Panc1 (cell line): ENCODE results near the gene CYP2A6. TPM values are rescaled to one million over a fixed set of nuclear protein-coding genes. Genes with fewer than 3 reads are reported as not detected.
"Not testable (repeated sequence)": the region's sequence is repeated elsewhere in the genome, so short reads cannot be mapped to it uniquely, and the experiment has no call there.

ENCODE experiments used
- ATAC-seq: fragments of 200-7000 bp; cut with Tn5 transposase; 2 replicates; pipeline ENCODE4 v1.9.1; 2020; ENCODE audit warnings: mild to moderate bottlenecking, moderate library complexity
- BruUV-seq: library from RNA; stranded (reverse); fragments of 400-500 nt; replicated peaks from 2 replicates; lab custom pipeline; 2021; lab: Mats Ljungman, UMichigan
- CTCF ChIA-PET: fragments of 300-600 bp; sonication (Branson Sonifier 250); formaldehyde crosslinking; loops from one replicate; lab custom pipeline; 2022; ENCODE audit warnings: antibody characterized with exemption; lab: Charles Lee
- POLR2A ChIA-PET: fragments of 300-600 bp; sonication (Branson Sonifier 250); formaldehyde crosslinking; loops from one replicate; lab custom pipeline; 2022; ENCODE audit warnings: antibody characterized with exemption; lab: Charles Lee
- DNase-seq: peaks from one replicate; pipeline ENCODE4 v3.0.0-alpha.2; 2010; ENCODE audit warnings: low read depth, low spot score
- H3K27ac ChIP-seq: 2 replicates; pipeline ENCODE4 v1.5.1; 2011; ENCODE audit warnings: mild to moderate bottlenecking, low read length, inconsistent platforms
- H3K27me3 ChIP-seq: fragments of 200-500 bp; sonication (Bioruptor generic); 2 replicates; pipeline ENCODE4 v1.6.0; 2014; ENCODE audit warnings: low read length, inconsistent platforms; ENCODE audit not compliant: control insufficient read depth, insufficient read depth
- H3K36me3 ChIP-seq: fragments of 200-500 bp; sonication (Bioruptor generic); 2 replicates; pipeline ENCODE4 v1.5.1; 2014; ENCODE audit warnings: inconsistent platforms, mild to moderate bottlenecking, low read length, moderate library complexity; ENCODE audit not compliant: control insufficient read depth, insufficient read depth
- H3K4me1 ChIP-seq: 2 replicates; pipeline ENCODE4 v1.5.1; 2011; ENCODE audit warnings: inconsistent platforms, mild to moderate bottlenecking, low read length, moderate library complexity; ENCODE audit not compliant: control insufficient read depth, insufficient read depth
- H3K4me3 ChIP-seq, 2 experiments: 2 replicates each; pipeline ENCODE4 v1.5.1; 2011 to 2012; ENCODE audit warnings: low read depth in 2 of 2, low read length in 2 of 2, mild to moderate bottlenecking in 2 of 2, inconsistent platforms in 1 of 2, moderate library complexity in 1 of 2
- H3K9me3 ChIP-seq: fragments of 200-500 bp; sonication (Bioruptor generic); 2 replicates; pipeline ENCODE4 v1.5.1; 2014; ENCODE audit warnings: low read depth, mild to moderate bottlenecking, inconsistent platforms, low read length, moderate library complexity; ENCODE audit not compliant: control insufficient read depth, insufficient read depth
- CTCF ChIP-seq: fragments of 450-650 bp; IDR thresholded peaks from 2 replicates; pipeline ENCODE4 v1.5.1; 2017; ENCODE audit warnings: mild to moderate bottlenecking
- POLR2AphosphoS5 ChIP-seq: IDR thresholded peaks from 2 replicates; pipeline ENCODE4 v1.6.1; 2012; ENCODE audit warnings: mild to moderate bottlenecking, low read depth, low read length, moderate library complexity
- REST ChIP-seq, 2 experiments: IDR thresholded peaks; 2 replicates each; pipeline ENCODE4 v1.6.1; 2011 to 2012; ENCODE audit warnings: low read depth in 2 of 2, control low read depth in 1 of 2, low read length in 1 of 2, mild to moderate bottlenecking in 1 of 2, moderate library complexity in 1 of 2; ENCODE audit not compliant: insufficient read depth in 1 of 2
- SIN3A ChIP-seq: IDR thresholded peaks from 2 replicates; pipeline ENCODE4 v1.6.1; 2012; ENCODE audit warnings: low read depth, mild to moderate bottlenecking, low read length, moderate library complexity, borderline replicate concordance; ENCODE audit not compliant: insufficient read depth
- TCF7L2 ChIP-seq: IDR thresholded peaks from 2 replicates; pipeline ENCODE4 v1.6.1; 2011; ENCODE audit warnings: mild to moderate bottlenecking, low read depth, low read length, inconsistent platforms
- in situ Hi-C: cut with HindIII; loops from 2 replicates; pipeline ENCODE4 v1.10.0; 2016; ENCODE audit warnings: low sequenced_read_pairs, low pct_unique_long_range_greater_than_20kb
- intact Hi-C: fragments of 100-400 bp; cut with micrococcal nuclease; formaldehyde crosslinking; loops from one replicate; pipeline ENCODE4 v1.10.0; 2022; ENCODE audit not compliant: unreplicated experiment
- total RNA-seq: library from RNA; stranded (reverse); gene quantifications from one replicate; pipeline ENCODE4 v1.2.1, GENCODE V29; 2021; ENCODE audit not compliant: unreplicated experiment

The CYP2A6 gene
- total RNA-seq, 1 experiment from 2014 or later, result 0.41 TPM

- no peak overlapping the region; the same call in 1 of the 2 replicates for H3K27ac ChIP-seq
- ChIA-PET POLR2A (interaction anchor here (0.8 kb wide), 1 partner anchor 176 kb away, joined by 6 read pairs; no protein-coding TSS in a partner anchor), CTCF (no interaction called here)
- no peaks in the 10 kb centered on the region for H3K27me3 ChIP-seq
- H3K4me1 ChIP-seq, result no peaks in the 10 kb centered on the region
- TF ChIP-seq POLR2AphosphoS5 (no peak), CTCF (no peak), TCF7L2 (no peak), SIN3A (no peak), REST (IDR thresholded peaks at IDR 0.05; ENCODE audit: insufficient read depth in 1 of 2, low read depth in 2 of 2, low read length in 1 of 2) (no peak)
- in situ Hi-C loops (no loop called here), intact Hi-C loops (no loop called here)
- no peak overlapping the region for H3K4me3 ChIP-seq
- ATAC-seq (no peak), DNase-seq (no peak)
- H3K36me3 ChIP-seq, result no peaks in the 10 kb centered on the region
- BruUV-seq, result no TSS peak
- H3K9me3 ChIP-seq, result no peaks in the 10 kb centered on the region
Observed at GRCh38 chr19:40888191-40888590, 37.9 kb upstream of the CYP2A6 start.

GRCh38 chr19:40884187-40884931, 34.1 kb upstream of the CYP2A6 start:
- in situ Hi-C loops, H3K27me3 ChIP-seq, H3K4me3 ChIP-seq, BruUV-seq, POLR2A ChIA-PET, intact Hi-C loops, H3K36me3 ChIP-seq, DNase-seq, H3K27ac ChIP-seq, H3K9me3 ChIP-seq, ATAC-seq, H3K4me1 ChIP-seq, CTCF ChIA-PET: not testable (repeated sequence)

GRCh38 chr19:40882062-40882461, 31.8 kb upstream of the CYP2A6 start, which contains the start of gene CYP2A7:
Gene CYP2A7 (minus strand): TSS chr19:40882231. CDS start chr19:40882210, 21 bp downstream.
- H3K27ac ChIP-seq, H3K27me3 ChIP-seq, BruUV-seq, H3K4me3 ChIP-seq, CTCF ChIA-PET, DNase-seq, H3K4me1 ChIP-seq, intact Hi-C loops, ATAC-seq, H3K9me3 ChIP-seq, H3K36me3 ChIP-seq, POLR2A ChIA-PET, in situ Hi-C loops: not testable (repeated sequence)

- H3K9me3 ChIP-seq, H3K4me1 ChIP-seq, BruUV-seq, CTCF ChIA-PET, ATAC-seq, intact Hi-C loops, POLR2A ChIA-PET, H3K4me3 ChIP-seq, H3K27ac ChIP-seq, DNase-seq, H3K27me3 ChIP-seq, in situ Hi-C loops, H3K36me3 ChIP-seq: not testable (repeated sequence)
Observed at GRCh38 chr19:40879349-40879748, 29.1 kb upstream of the CYP2A6 start.

- in situ Hi-C loops, POLR2A ChIA-PET, H3K36me3 ChIP-seq, H3K4me1 ChIP-seq, H3K27ac ChIP-seq, H3K27me3 ChIP-seq, BruUV-seq, H3K9me3 ChIP-seq, DNase-seq, intact Hi-C loops, ATAC-seq, H3K4me3 ChIP-seq, CTCF ChIA-PET: not testable (repeated sequence)
Observed at GRCh38 chr19:40875526-40875951, 25.3 kb upstream of the CYP2A6 start.
